ENCODE results near the gene TMEM236. TPM values are rescaled to one million over a fixed set of nuclear protein-coding genes. Genes with fewer than 3 reads are reported as not detected.

Gene TMEM236
- total and polyA plus RNA-seq, 7 donors, result 0.28 to 10.5 (median 1.8) TPM

- H3K9me3 ChIP-seq, result no peaks in the 10 kb centered on the region
- WGBS, 2 donors, result 59 to 74% methylated on average over 5 of the region's 5 CpGs
- H3K4me1 ChIP-seq, result peaks cover 0 to 4% (median 0%) of the 10 kb centered on the region in 4 donors
- no peak overlapping the region for H3K4me3 ChIP-seq
- H3K27ac ChIP-seq, result no peak overlapping the region
- no peak for DNase-seq
- no peaks in the 10 kb centered on the region for H3K27me3 ChIP-seq
- no peaks in the 10 kb centered on the region for H3K36me3 ChIP-seq
- intact Hi-C loops (cut with DNase I), result loop anchor here (1.0 to 5.0 kb wide), 3 partner anchors 60 to 391 kb away; no protein-coding TSS in a partner anchor
- no peak for TF ChIP-seq POLR2AphosphoS5 (IDR thresholded peaks at IDR 0.05)
- TF ChIP-seq, protein P1, sequence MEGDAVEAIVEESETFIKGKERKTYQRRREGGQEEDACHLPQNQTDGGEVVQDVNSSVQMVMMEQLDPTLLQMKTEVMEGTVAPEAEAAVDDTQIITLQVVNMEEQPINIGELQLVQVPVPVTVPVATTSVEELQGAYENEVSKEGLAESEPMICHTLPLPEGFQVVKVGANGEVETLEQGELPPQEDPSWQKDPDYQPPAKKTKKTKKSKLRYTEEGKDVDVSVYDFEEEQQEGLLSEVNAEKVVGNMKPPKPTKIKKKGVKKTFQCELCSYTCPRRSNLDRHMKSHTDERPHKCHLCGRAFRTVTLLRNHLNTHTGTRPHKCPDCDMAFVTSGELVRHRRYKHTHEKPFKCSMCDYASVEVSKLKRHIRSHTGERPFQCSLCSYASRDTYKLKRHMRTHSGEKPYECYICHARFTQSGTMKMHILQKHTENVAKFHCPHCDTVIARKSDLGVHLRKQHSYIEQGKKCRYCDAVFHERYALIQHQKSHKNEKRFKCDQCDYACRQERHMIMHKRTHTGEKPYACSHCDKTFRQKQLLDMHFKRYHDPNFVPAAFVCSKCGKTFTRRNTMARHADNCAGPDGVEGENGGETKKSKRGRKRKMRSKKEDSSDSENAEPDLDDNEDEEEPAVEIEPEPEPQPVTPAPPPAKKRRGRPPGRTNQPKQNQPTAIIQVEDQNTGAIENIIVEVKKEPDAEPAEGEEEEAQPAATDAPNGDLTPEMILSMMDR (IDR thresholded peaks at IDR 0.05), result peak in 1 of 4 experiments; percentile 35
- TF ChIP-seq POLR2A (IDR thresholded peaks at IDR 0.05), result no peak
- TF ChIP-seq EP300 (IDR thresholded peaks at IDR 0.05), result no peak
Measured at GRCh38 chr10:17847585-17848296, 95.7 kb downstream of the TMEM236 start.

DNA sequence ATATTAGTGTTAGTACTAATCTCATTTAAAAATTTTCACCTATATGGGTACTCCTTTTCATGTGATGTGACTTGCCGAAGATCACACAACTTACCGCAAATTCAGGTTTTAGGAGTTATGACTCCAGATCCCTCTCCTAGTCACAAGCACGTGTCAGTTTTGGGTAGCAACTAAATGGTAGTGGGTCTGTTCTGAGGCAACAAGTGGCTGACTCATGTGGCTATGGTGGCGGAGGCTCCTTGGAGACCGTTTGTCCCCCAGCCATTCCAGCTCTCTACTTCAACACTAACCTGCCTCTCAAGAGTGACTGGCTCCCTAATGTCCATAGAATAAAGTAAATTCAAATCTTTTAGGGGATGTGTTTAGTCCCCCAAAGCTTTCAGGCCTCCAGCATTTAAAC lies 96.6 kb downstream of the TMEM236 start:
- Histone ChIP-seq H3K27me3 (no peaks in the 10 kb centered on the region), H3K27ac (no peak overlapping the region), H3K36me3 (no peaks in the 10 kb centered on the region), H3K4me3 (no peak overlapping the region), H3K4me1 (peaks cover 0 to 4% (median 0%) of the 10 kb centered on the region in 4 donors), H3K9me3 (no peaks in the 10 kb centered on the region)
- intact Hi-C loops (cut with DNase I), result loop anchor here (5.0 kb wide), 1 partner anchor 59 kb away; no protein-coding TSS in a partner anchor
- no peak for TF ChIP-seq POLR2AphosphoS5 (IDR thresholded peaks at IDR 0.05)
- TF ChIP-seq, protein P1 (IDR thresholded peaks at IDR 0.05), result no peak
- no peak for TF ChIP-seq EP300 (IDR thresholded peaks at IDR 0.05)
- TF ChIP-seq POLR2A (IDR thresholded peaks at IDR 0.05), result no peak
- whole genome bisulfite sequencing, 2 donors, result 85 to 93% methylated on average over 5 of the region's 5 CpGs
- DNase-seq, result no peak

Small RNA genes lying within 50 kb of the gene (small RNA-seq; reads per million reads assigned to genes)
- 0.94 to 1.4 (median 0.96) reads per million in 3 donors for gene MIR511

Other genes with a start within 250 kb of the TMEM236 start
- 10 to 100 TPM; 45.1 to 85.3 (median 79.0) TPM for gene HACD1, start 134.8 kb upstream of the TMEM236 start, total RNA-seq
- 1 to 10 TPM in 2 of 3 donors, not detected in 1; 3.0 to 3.2 TPM for gene HACD1, start 134.8 kb upstream of the TMEM236 start, polyA plus RNA-seq
- 10 to 100 TPM; 13.7 to 19.3 (median 16.8) TPM for gene STAM, start 108.0 kb upstream of the TMEM236 start, total RNA-seq
- gene STAM, start 108.0 kb upstream of the TMEM236 start, polyA plus RNA-seq, result 1 to 10 TPM; 5.4 to 8.9 (median 8.6) TPM
- 10 to 100 TPM; 18.8 to 71.7 (median 44.4) TPM for gene MRC1, start 57.1 kb downstream of the TMEM236 start, total RNA-seq
- 10 to 100 TPM in 1 of 3 donors, 1 to 10 TPM in 2; 5.4 to 28.0 (median 8.8) TPM for gene MRC1, start 57.1 kb downstream of the TMEM236 start, polyA plus RNA-seq
- gene SLC39A12, start 199.7 kb downstream of the TMEM236 start, total RNA-seq, result under 1 TPM in 2 of 4 donors, not detected in 2; 0.14 to 0.16 TPM
- not detected for gene SLC39A12, start 199.7 kb downstream of the TMEM236 start, polyA plus RNA-seq

Data from sigmoid colon (tissue), 7 donors.